Panc1 (cell line): ENCODE measurements around the gene ACKR2. TPM values are rescaled to one million over a fixed set of nuclear protein-coding genes. Genes with fewer than 3 reads are reported as not detected.
A peak's percentile ranks its signal among the peaks of the same experiment; 100 is the strongest.

Experiments
- ATAC-seq: fragments of 200-7000 bp; cut with Tn5 transposase; 2 replicates; pipeline ENCODE4 v1.9.1; 2020; ENCODE audit warnings: mild to moderate bottlenecking, moderate library complexity
- BruUV-seq: library from RNA; stranded (reverse); fragments of 400-500 nt; replicated peaks from 2 replicates; lab custom pipeline; 2021; lab: Mats Ljungman, UMichigan
- CTCF ChIA-PET: fragments of 300-600 bp; sonication (Branson Sonifier 250); formaldehyde crosslinking; loops from one replicate; lab custom pipeline; 2022; ENCODE audit warnings: antibody characterized with exemption; lab: Charles Lee
- POLR2A ChIA-PET: fragments of 300-600 bp; sonication (Branson Sonifier 250); formaldehyde crosslinking; loops from one replicate; lab custom pipeline; 2022; ENCODE audit warnings: antibody characterized with exemption; lab: Charles Lee
- DNase-seq: peaks from one replicate; pipeline ENCODE4 v3.0.0-alpha.2; 2010; ENCODE audit warnings: low read depth, low spot score
- H3K27ac ChIP-seq: 2 replicates; pipeline ENCODE4 v1.5.1; 2011; ENCODE audit warnings: mild to moderate bottlenecking, low read length, inconsistent platforms
- H3K27me3 ChIP-seq: fragments of 200-500 bp; sonication (Bioruptor generic); 2 replicates; pipeline ENCODE4 v1.6.0; 2014; ENCODE audit warnings: low read length, inconsistent platforms; ENCODE audit not compliant: control insufficient read depth, insufficient read depth
- H3K36me3 ChIP-seq: fragments of 200-500 bp; sonication (Bioruptor generic); 2 replicates; pipeline ENCODE4 v1.5.1; 2014; ENCODE audit warnings: inconsistent platforms, mild to moderate bottlenecking, low read length, moderate library complexity; ENCODE audit not compliant: control insufficient read depth, insufficient read depth
- H3K4me1 ChIP-seq: 2 replicates; pipeline ENCODE4 v1.5.1; 2011; ENCODE audit warnings: inconsistent platforms, mild to moderate bottlenecking, low read length, moderate library complexity; ENCODE audit not compliant: control insufficient read depth, insufficient read depth
- H3K4me3 ChIP-seq, 2 experiments: 2 replicates each; pipeline ENCODE4 v1.5.1; 2011 to 2012; ENCODE audit warnings: low read depth in 2 of 2, low read length in 2 of 2, mild to moderate bottlenecking in 2 of 2, inconsistent platforms in 1 of 2, moderate library complexity in 1 of 2
- H3K9me3 ChIP-seq: fragments of 200-500 bp; sonication (Bioruptor generic); 2 replicates; pipeline ENCODE4 v1.5.1; 2014; ENCODE audit warnings: low read depth, mild to moderate bottlenecking, inconsistent platforms, low read length, moderate library complexity; ENCODE audit not compliant: control insufficient read depth, insufficient read depth
- POLR2AphosphoS5 ChIP-seq: IDR thresholded peaks from 2 replicates; pipeline ENCODE4 v1.6.1; 2012; ENCODE audit warnings: mild to moderate bottlenecking, low read depth, low read length, moderate library complexity
- SIN3A ChIP-seq: IDR thresholded peaks from 2 replicates; pipeline ENCODE4 v1.6.1; 2012; ENCODE audit warnings: low read depth, mild to moderate bottlenecking, low read length, moderate library complexity, borderline replicate concordance; ENCODE audit not compliant: insufficient read depth
- TCF7L2 ChIP-seq: IDR thresholded peaks from 2 replicates; pipeline ENCODE4 v1.6.1; 2011; ENCODE audit warnings: mild to moderate bottlenecking, low read depth, low read length, inconsistent platforms
- in situ Hi-C: cut with HindIII; loops from 2 replicates; pipeline ENCODE4 v1.10.0; 2016; ENCODE audit warnings: low sequenced_read_pairs, low pct_unique_long_range_greater_than_20kb
- intact Hi-C: fragments of 100-400 bp; cut with micrococcal nuclease; formaldehyde crosslinking; loops from one replicate; pipeline ENCODE4 v1.10.0; 2022; ENCODE audit not compliant: unreplicated experiment
- total RNA-seq: library from RNA; stranded (reverse); gene quantifications from one replicate; pipeline ENCODE4 v1.2.1, GENCODE V29; 2021; ENCODE audit not compliant: unreplicated experiment
- TF ChIP-seq, protein P1 (sequence below): fragments of 450-650 bp; IDR thresholded peaks from 2 replicates; pipeline ENCODE4 v1.5.1; 2017; ENCODE audit warnings: mild to moderate bottlenecking
- TF ChIP-seq, protein P2 (sequence below), 2 experiments: IDR thresholded peaks; 2 replicates each; pipeline ENCODE4 v1.6.1; 2011 to 2012; ENCODE audit warnings: low read depth in 2 of 2, control low read depth in 1 of 2, low read length in 1 of 2, mild to moderate bottlenecking in 1 of 2, moderate library complexity in 1 of 2; ENCODE audit not compliant: insufficient read depth in 1 of 2

Gene ACKR2
- total RNA-seq, 1 experiment from 2014 or later = not detected

DNA sequence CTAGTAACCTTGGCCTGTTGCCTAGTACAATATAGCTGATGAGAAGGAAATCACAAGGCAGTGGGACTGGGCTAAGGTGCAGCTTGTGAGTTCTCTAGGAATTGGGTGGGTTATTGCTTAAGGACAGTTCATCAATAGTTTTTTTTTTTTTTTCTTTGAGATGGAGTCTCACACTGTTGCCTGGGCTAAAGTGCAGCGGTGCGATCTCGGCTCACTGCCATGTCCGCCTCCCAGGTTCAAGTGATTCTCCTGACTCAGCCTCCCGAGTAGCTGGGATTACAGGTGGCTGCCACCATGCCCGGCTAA lies 11.5 kb downstream of the ACKR2 start:
- no peaks in the 10 kb centered on the region for H3K27me3 ChIP-seq
- no peak for DNase-seq
- no peaks in the 10 kb centered on the region for H3K4me1 ChIP-seq
- POLR2A ChIA-PET = no interaction called here
- no peak for ATAC-seq
- in situ Hi-C loops (no loop called here), intact Hi-C loops (no loop called here)
- CTCF ChIA-PET = no interaction called here
- no peaks in the 10 kb centered on the region for H3K9me3 ChIP-seq
- no peak overlapping the region for H3K4me3 ChIP-seq
- H3K36me3 ChIP-seq = no peaks in the 10 kb centered on the region
- TF ChIP-seq TCF7L2 = no peak
- TF ChIP-seq POLR2AphosphoS5 = no peak
- TF ChIP-seq, protein P1, sequence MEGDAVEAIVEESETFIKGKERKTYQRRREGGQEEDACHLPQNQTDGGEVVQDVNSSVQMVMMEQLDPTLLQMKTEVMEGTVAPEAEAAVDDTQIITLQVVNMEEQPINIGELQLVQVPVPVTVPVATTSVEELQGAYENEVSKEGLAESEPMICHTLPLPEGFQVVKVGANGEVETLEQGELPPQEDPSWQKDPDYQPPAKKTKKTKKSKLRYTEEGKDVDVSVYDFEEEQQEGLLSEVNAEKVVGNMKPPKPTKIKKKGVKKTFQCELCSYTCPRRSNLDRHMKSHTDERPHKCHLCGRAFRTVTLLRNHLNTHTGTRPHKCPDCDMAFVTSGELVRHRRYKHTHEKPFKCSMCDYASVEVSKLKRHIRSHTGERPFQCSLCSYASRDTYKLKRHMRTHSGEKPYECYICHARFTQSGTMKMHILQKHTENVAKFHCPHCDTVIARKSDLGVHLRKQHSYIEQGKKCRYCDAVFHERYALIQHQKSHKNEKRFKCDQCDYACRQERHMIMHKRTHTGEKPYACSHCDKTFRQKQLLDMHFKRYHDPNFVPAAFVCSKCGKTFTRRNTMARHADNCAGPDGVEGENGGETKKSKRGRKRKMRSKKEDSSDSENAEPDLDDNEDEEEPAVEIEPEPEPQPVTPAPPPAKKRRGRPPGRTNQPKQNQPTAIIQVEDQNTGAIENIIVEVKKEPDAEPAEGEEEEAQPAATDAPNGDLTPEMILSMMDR = no peak
- TF ChIP-seq, protein P2, sequence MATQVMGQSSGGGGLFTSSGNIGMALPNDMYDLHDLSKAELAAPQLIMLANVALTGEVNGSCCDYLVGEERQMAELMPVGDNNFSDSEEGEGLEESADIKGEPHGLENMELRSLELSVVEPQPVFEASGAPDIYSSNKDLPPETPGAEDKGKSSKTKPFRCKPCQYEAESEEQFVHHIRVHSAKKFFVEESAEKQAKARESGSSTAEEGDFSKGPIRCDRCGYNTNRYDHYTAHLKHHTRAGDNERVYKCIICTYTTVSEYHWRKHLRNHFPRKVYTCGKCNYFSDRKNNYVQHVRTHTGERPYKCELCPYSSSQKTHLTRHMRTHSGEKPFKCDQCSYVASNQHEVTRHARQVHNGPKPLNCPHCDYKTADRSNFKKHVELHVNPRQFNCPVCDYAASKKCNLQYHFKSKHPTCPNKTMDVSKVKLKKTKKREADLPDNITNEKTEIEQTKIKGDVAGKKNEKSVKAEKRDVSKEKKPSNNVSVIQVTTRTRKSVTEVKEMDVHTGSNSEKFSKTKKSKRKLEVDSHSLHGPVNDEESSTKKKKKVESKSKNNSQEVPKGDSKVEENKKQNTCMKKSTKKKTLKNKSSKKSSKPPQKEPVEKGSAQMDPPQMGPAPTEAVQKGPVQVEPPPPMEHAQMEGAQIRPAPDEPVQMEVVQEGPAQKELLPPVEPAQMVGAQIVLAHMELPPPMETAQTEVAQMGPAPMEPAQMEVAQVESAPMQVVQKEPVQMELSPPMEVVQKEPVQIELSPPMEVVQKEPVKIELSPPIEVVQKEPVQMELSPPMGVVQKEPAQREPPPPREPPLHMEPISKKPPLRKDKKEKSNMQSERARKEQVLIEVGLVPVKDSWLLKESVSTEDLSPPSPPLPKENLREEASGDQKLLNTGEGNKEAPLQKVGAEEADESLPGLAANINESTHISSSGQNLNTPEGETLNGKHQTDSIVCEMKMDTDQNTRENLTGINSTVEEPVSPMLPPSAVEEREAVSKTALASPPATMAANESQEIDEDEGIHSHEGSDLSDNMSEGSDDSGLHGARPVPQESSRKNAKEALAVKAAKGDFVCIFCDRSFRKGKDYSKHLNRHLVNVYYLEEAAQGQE (IDR thresholded peaks at IDR 0.05; ENCODE audit: insufficient read depth in 1 of 2, low read depth in 2 of 2, low read length in 1 of 2) = no peak
- TF ChIP-seq SIN3A = no peak
- H3K27ac ChIP-seq = no peak overlapping the region
- BruUV-seq = no TSS peak

DNA sequence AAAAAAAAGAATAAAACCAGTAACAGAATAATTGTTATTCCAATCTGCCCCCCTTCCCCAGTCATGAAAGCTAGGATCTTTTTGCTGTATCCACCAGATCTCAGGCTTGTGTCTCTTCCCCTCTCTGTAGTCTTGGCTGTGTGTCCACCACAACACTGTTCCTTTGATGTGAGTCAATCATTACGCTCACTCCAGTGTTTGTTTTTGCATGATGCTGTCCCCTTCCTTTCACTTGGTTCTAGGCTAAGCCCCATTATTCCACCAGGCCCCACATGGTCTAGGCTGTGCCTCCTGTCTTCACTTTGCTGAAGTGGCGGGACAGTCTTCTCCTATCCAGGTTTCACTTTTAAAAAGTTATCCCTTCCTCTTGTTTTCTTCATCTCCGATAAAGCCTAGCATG lies 13.6 kb downstream of the ACKR2 start:
- ChIA-PET POLR2A (no interaction called here), CTCF (interaction anchor here (0.6 kb wide), 1 partner anchor 116 kb away, joined by 9 read pairs; no protein-coding TSS in a partner anchor)
- peak overlapping the region in 1 of 2 experiments; percentile 23; a peak in 1 of 4 replicates for H3K4me3 ChIP-seq
- TF ChIP-seq, protein P1 = no peak
- TF ChIP-seq SIN3A = no peak
- no peak for TF ChIP-seq POLR2AphosphoS5
- TF ChIP-seq, protein P2 (IDR thresholded peaks at IDR 0.05; ENCODE audit: insufficient read depth in 1 of 2, low read depth in 2 of 2, low read length in 1 of 2) = no peak
- TF ChIP-seq TCF7L2 = no peak
- intact Hi-C loops = no loop called here
- ATAC-seq (no peak), DNase-seq (no peak)
- no peak overlapping the region for H3K27ac ChIP-seq
- BruUV-seq = no TSS peak
- H3K4me1 ChIP-seq = no peaks in the 10 kb centered on the region
- no peaks in the 10 kb centered on the region for H3K36me3 ChIP-seq
- in situ Hi-C loops = no loop called here
- no peaks in the 10 kb centered on the region; the same call in 1 of the 2 replicates for H3K27me3 ChIP-seq
- H3K9me3 ChIP-seq = no peaks in the 10 kb centered on the region
